ENCODE measurements around the gene CLCN3. TPM values are rescaled to one million over a fixed set of nuclear protein-coding genes. Genes with fewer than 3 reads are reported as not detected.
A peak's percentile ranks its signal among the peaks of the same experiment; 100 is the strongest.

Gene CLCN3
- total and polyA plus RNA-seq, 10 of the 15 experiments (the other 5 are each of a cell fraction or from before 2014, with no cell fraction given): 4.0 to 22.8 (median 11.8) TPM

- TF ChIP-seq, protein P1, sequence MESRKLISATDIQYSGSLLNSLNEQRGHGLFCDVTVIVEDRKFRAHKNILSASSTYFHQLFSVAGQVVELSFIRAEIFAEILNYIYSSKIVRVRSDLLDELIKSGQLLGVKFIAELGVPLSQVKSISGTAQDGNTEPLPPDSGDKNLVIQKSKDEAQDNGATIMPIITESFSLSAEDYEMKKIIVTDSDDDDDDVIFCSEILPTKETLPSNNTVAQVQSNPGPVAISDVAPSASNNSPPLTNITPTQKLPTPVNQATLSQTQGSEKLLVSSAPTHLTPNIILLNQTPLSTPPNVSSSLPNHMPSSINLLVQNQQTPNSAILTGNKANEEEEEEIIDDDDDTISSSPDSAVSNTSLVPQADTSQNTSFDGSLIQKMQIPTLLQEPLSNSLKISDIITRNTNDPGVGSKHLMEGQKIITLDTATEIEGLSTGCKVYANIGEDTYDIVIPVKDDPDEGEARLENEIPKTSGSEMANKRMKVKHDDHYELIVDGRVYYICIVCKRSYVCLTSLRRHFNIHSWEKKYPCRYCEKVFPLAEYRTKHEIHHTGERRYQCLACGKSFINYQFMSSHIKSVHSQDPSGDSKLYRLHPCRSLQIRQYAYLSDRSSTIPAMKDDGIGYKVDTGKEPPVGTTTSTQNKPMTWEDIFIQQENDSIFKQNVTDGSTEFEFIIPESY (IDR thresholded peaks at IDR 0.05): no peak
- no peak for TF ChIP-seq CEBPB (IDR thresholded peaks at IDR 0.05; ENCODE audit: borderline replicate concordance in 1 of 2, low read depth in 2 of 2, low read length in 2 of 2)
- TF ChIP-seq WRNIP1 (IDR thresholded peaks at IDR 0.05; ENCODE audit: borderline replicate concordance, low read depth, low read length): no peak
- TF ChIP-seq, protein P2, sequence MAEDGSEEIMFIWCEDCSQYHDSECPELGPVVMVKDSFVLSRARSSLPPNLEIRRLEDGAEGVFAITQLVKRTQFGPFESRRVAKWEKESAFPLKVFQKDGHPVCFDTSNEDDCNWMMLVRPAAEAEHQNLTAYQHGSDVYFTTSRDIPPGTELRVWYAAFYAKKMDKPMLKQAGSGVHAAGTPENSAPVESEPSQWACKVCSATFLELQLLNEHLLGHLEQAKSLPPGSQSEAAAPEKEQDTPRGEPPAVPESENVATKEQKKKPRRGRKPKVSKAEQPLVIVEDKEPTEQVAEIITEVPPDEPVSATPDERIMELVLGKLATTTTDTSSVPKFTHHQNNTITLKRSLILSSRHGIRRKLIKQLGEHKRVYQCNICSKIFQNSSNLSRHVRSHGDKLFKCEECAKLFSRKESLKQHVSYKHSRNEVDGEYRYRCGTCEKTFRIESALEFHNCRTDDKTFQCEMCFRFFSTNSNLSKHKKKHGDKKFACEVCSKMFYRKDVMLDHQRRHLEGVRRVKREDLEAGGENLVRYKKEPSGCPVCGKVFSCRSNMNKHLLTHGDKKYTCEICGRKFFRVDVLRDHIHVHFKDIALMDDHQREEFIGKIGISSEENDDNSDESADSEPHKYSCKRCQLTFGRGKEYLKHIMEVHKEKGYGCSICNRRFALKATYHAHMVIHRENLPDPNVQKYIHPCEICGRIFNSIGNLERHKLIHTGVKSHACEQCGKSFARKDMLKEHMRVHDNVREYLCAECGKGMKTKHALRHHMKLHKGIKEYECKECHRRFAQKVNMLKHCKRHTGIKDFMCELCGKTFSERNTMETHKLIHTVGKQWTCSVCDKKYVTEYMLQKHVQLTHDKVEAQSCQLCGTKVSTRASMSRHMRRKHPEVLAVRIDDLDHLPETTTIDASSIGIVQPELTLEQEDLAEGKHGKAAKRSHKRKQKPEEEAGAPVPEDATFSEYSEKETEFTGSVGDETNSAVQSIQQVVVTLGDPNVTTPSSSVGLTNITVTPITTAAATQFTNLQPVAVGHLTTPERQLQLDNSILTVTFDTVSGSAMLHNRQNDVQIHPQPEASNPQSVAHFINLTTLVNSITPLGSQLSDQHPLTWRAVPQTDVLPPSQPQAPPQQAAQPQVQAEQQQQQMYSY (CRISPR knock-in tag; IDR thresholded peaks at IDR 0.05): no peak
- 0 out of 2 replicates have a peak, but pooled peaks have one; percentile 12 for TF ChIP-seq TCF12 (IDR thresholded peaks at IDR 0.05; ENCODE audit: low read depth, low read length)
- TF ChIP-seq TBL1XR1 (IDR thresholded peaks at IDR 0.05; ENCODE audit: low read depth, low read length): no peak
- peak; percentile 91 for TF ChIP-seq ZNF687 (IDR thresholded peaks at IDR 0.05)
- no peak for TF ChIP-seq MEF2A (IDR thresholded peaks at IDR 0.05; ENCODE audit: insufficient read depth, low read depth, low read length)
- TF ChIP-seq BHLHE40 (IDR thresholded peaks at IDR 0.05; ENCODE audit: borderline replicate concordance in 1 of 2, low read depth in 2 of 2, low read length in 1 of 2): peak; percentile 20 to 69; a peak in 1 of 4 replicates
- no peak for TF ChIP-seq TCF7 (IDR thresholded peaks at IDR 0.05; ENCODE audit: borderline replicate concordance)
- no peak for TF ChIP-seq SIX5 (IDR thresholded peaks at IDR 0.05; ENCODE audit: low read depth, low read length, severe bottlenecking)
- peak; percentile 12 for TF ChIP-seq MEF2B (IDR thresholded peaks at IDR 0.05; ENCODE audit: partially characterized antibody, poor library complexity, severe bottlenecking)
Observed at GRCh38 chr4:169611991-169612870, 8.1 kb upstream of the CLCN3 start, which contains the start of gene NEK1 (continued).
